B cell (primary cell): Measurements from ENCODE around the gene RPP14.

Experiments used
- CTCF ChIP-seq: fragments of 200-600 bp; IDR thresholded peaks from one replicate; pipeline ENCODE4 v1.8.0; 2022; ENCODE audit warnings: antibody characterized with exemption, mild to moderate bottlenecking
- EZH2 ChIP-seq: IDR thresholded peaks from 2 replicates; pipeline ENCODE4 v1.6.1; 2012; ENCODE audit warnings: borderline replicate concordance, low read depth, mild to moderate bottlenecking, moderate library complexity, low read length; ENCODE audit not compliant: insufficient read depth, poor library complexity, severe bottlenecking

GRCh38 chr3:58260261-58260731 is 45.7 kb upstream of the RPP14 start:
- TF ChIP-seq CTCF (no peak), EZH2 (no peak)
